ENCODE data around the gene NFYB. TPM values are rescaled to one million over a fixed set of nuclear protein-coding genes. Genes with fewer than 3 reads are reported as not detected.

The NFYB gene
- total RNA-seq, 1 experiment from 2014 or later = 36.9 TPM

- CTCF ChIA-PET = no interaction called here
- POLR2A ChIA-PET = no interaction called here
- H3K4me3 ChIP-seq (ENCODE audit: low read depth, low read length) = no peak overlapping the region
- H3K27me3 ChIP-seq (replicated peaks; ENCODE audit: control insufficient read depth, insufficient read depth, low read length) = no peaks in the 10 kb centered on the region
- DNase-seq = no peak
- H3K4me1 ChIP-seq = no peaks in the 10 kb centered on the region
- intact Hi-C loops (cut with micrococcal nuclease; ENCODE audit: unreplicated experiment) = no loop called here
- Mint-ChIP-seq H3K27ac (ENCODE audit: unreplicated experiment) (no peak overlapping the region), H3K9me3 (ENCODE audit: unreplicated experiment) (no peaks in the 10 kb centered on the region), H3K36me3 (ENCODE audit: insufficient read depth, unreplicated experiment) (no peaks in the 10 kb centered on the region), H3K4me3 (ENCODE audit: unreplicated experiment) (no peak overlapping the region), H3K4me1 (ENCODE audit: low read depth, unreplicated experiment) (no peaks in the 10 kb centered on the region), H3K27me3 (ENCODE audit: insufficient read depth, unreplicated experiment) (no peaks in the 10 kb centered on the region)
- H3K36me3 ChIP-seq (ENCODE audit: control insufficient read depth, insufficient read depth, low read length) = no peaks in the 10 kb centered on the region
- TF ChIP-seq, protein P1, sequence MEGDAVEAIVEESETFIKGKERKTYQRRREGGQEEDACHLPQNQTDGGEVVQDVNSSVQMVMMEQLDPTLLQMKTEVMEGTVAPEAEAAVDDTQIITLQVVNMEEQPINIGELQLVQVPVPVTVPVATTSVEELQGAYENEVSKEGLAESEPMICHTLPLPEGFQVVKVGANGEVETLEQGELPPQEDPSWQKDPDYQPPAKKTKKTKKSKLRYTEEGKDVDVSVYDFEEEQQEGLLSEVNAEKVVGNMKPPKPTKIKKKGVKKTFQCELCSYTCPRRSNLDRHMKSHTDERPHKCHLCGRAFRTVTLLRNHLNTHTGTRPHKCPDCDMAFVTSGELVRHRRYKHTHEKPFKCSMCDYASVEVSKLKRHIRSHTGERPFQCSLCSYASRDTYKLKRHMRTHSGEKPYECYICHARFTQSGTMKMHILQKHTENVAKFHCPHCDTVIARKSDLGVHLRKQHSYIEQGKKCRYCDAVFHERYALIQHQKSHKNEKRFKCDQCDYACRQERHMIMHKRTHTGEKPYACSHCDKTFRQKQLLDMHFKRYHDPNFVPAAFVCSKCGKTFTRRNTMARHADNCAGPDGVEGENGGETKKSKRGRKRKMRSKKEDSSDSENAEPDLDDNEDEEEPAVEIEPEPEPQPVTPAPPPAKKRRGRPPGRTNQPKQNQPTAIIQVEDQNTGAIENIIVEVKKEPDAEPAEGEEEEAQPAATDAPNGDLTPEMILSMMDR (IDR thresholded peaks at IDR 0.05; ENCODE audit: insufficient read depth in 1 of 2, low read depth in 1 of 2, low read length in 1 of 2, severe bottlenecking in 1 of 2, unreplicated experiment in 1 of 2) = no peak
- BruUV-seq (replicated peaks) = no TSS peak
- H3K9me3 ChIP-seq = no peaks in the 10 kb centered on the region
These were observed 28.5 kb upstream of the NFYB start for GRCh38 chr12:104166465-104166864.

DNA sequence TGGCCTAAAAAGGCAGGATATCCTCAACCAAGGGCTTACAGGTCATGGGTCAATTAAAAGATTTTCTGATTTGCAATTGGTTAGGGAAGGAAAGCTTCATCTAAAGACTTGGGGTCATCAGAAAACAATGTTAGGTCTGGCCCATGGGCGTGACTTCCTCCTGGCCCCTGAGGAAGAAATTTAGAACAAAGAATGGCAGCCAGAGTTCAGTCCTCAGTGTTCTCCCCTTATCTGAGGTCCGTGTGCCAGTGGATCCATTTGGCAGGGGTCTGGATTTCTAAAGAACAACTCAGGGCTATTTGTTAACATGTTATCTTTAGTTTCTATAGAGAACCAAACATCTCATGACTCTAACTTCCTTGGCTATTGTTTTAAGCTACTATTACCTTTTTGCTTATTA lies 27.8 kb upstream of the NFYB start:
- H3K9me3 ChIP-seq = no peaks in the 10 kb centered on the region
- no TSS peak for BruUV-seq (replicated peaks)
- Mint-ChIP-seq H3K9me3 (ENCODE audit: unreplicated experiment) (no peaks in the 10 kb centered on the region), H3K36me3 (ENCODE audit: insufficient read depth, unreplicated experiment) (no peaks in the 10 kb centered on the region), H3K27ac (ENCODE audit: unreplicated experiment) (no peak overlapping the region), H3K4me1 (ENCODE audit: low read depth, unreplicated experiment) (no peaks in the 10 kb centered on the region), H3K4me3 (ENCODE audit: unreplicated experiment) (no peak overlapping the region), H3K27me3 (ENCODE audit: insufficient read depth, unreplicated experiment) (no peaks in the 10 kb centered on the region)
- DNase-seq = no peak
- ChIA-PET CTCF (no interaction called here), POLR2A (no interaction called here)
- intact Hi-C loops (cut with micrococcal nuclease; ENCODE audit: unreplicated experiment) = no loop called here
- H3K4me1 ChIP-seq = no peaks in the 10 kb centered on the region
- TF ChIP-seq, protein P1 (IDR thresholded peaks at IDR 0.05; ENCODE audit: insufficient read depth in 1 of 2, low read depth in 1 of 2, low read length in 1 of 2, severe bottlenecking in 1 of 2, unreplicated experiment in 1 of 2) = no peak
- H3K4me3 ChIP-seq (ENCODE audit: low read depth, low read length) = no peak overlapping the region
- no peaks in the 10 kb centered on the region for H3K27me3 ChIP-seq (replicated peaks; ENCODE audit: control insufficient read depth, insufficient read depth, low read length)
- H3K36me3 ChIP-seq (ENCODE audit: control insufficient read depth, insufficient read depth, low read length) = no peaks in the 10 kb centered on the region

GRCh38 chr12:104164634-104165033 lies 26.6 kb upstream of the NFYB start:
- no peak overlapping the region for H3K4me3 Mint-ChIP-seq (ENCODE audit: unreplicated experiment)

More at GRCh38 chr12:104164634-104165033, 26.6 kb upstream of the NFYB start:
- no peaks in the 10 kb centered on the region for H3K4me1 Mint-ChIP-seq (ENCODE audit: low read depth, unreplicated experiment)
- DNase-seq = no peak
- Histone ChIP-seq H3K9me3 (no peaks in the 10 kb centered on the region), H3K4me1 (no peaks in the 10 kb centered on the region), H3K4me3 (ENCODE audit: low read depth, low read length) (no peak overlapping the region), H3K27me3 (replicated peaks; ENCODE audit: control insufficient read depth, insufficient read depth, low read length) (no peaks in the 10 kb centered on the region), H3K36me3 (ENCODE audit: control insufficient read depth, insufficient read depth, low read length) (no peaks in the 10 kb centered on the region)
- TF ChIP-seq, protein P1 (IDR thresholded peaks at IDR 0.05; ENCODE audit: insufficient read depth in 1 of 2, low read depth in 1 of 2, low read length in 1 of 2, severe bottlenecking in 1 of 2, unreplicated experiment in 1 of 2) = no peak
- H3K36me3 Mint-ChIP-seq (ENCODE audit: insufficient read depth, unreplicated experiment) = no peaks in the 10 kb centered on the region
- intact Hi-C loops (cut with micrococcal nuclease; ENCODE audit: unreplicated experiment) = no loop called here
- POLR2A ChIA-PET = no interaction called here
- no peak overlapping the region for H3K27ac Mint-ChIP-seq (ENCODE audit: unreplicated experiment)
- no peaks in the 10 kb centered on the region for H3K9me3 Mint-ChIP-seq (ENCODE audit: unreplicated experiment)
- BruUV-seq (replicated peaks) = no TSS peak
- CTCF ChIA-PET = no interaction called here
- H3K27me3 Mint-ChIP-seq (ENCODE audit: insufficient read depth, unreplicated experiment) = no peaks in the 10 kb centered on the region
